ENCODE results near the gene LRCOL1.

The LRCOL1 gene

DNA sequence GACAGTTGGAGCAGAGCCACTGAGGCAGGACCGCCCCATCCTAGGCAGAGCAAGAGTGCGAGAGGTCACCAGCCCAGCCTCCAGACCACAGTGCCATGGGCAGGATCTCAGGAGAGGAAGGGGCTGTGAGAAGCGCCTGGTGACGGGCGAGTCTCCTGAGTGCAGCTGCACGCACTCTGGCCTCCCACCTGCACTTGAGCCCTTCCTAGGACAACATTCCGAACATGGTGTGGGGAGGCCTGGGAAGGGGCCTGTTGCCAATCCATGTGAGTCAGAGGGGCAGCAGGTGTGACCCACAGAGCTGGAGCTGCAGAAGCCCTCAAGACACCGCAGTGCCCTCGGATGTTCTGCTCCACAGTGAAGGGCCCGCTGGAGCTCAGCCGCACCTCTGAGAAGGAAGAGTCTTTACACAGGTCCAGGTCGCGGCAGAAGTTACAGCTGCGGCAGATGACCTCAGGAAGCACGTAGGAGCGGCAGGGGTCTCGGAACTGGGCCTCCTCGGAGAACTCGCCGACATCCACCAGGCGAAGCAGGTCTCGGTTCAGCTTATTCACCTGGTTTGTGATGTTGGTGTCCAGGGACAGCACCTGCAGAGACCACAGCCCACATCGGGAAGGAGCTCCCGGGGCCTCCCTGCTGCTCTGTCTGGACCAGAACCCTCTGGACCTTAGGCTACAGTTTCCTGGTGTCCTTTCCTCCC lies 15.5 kb upstream of the LRCOL1 start:
- Mint-ChIP-seq H3K27me3 (ENCODE audit: low read depth) (no peaks in the 10 kb centered on the region), H3K27ac (no peak overlapping the region), H3K4me3 (no peak overlapping the region), H3K36me3 (ENCODE audit: low read depth) (peaks cover 33% of the 10 kb centered on the region), H3K4me1 (ENCODE audit: low read depth) (peaks cover 5% of the 10 kb centered on the region), H3K9me3 (no peaks in the 10 kb centered on the region)
- DNase-seq (ENCODE audit: low spot score) = no peak

- no peaks in the 10 kb centered on the region for H3K9me3 Mint-ChIP-seq
- H3K4me1 Mint-ChIP-seq (ENCODE audit: low read depth) = peaks cover 5% of the 10 kb centered on the region
- no peak overlapping the region for H3K4me3 Mint-ChIP-seq
- no peaks in the 10 kb centered on the region for H3K27me3 Mint-ChIP-seq (ENCODE audit: low read depth)
- no peak for DNase-seq (ENCODE audit: low spot score)
- H3K36me3 Mint-ChIP-seq (ENCODE audit: low read depth) = peaks cover 26% of the 10 kb centered on the region
- no peak overlapping the region for H3K27ac Mint-ChIP-seq
Observed at GRCh38 chr12:132624910-132625630, 14.7 kb upstream of the LRCOL1 start.

DNA sequence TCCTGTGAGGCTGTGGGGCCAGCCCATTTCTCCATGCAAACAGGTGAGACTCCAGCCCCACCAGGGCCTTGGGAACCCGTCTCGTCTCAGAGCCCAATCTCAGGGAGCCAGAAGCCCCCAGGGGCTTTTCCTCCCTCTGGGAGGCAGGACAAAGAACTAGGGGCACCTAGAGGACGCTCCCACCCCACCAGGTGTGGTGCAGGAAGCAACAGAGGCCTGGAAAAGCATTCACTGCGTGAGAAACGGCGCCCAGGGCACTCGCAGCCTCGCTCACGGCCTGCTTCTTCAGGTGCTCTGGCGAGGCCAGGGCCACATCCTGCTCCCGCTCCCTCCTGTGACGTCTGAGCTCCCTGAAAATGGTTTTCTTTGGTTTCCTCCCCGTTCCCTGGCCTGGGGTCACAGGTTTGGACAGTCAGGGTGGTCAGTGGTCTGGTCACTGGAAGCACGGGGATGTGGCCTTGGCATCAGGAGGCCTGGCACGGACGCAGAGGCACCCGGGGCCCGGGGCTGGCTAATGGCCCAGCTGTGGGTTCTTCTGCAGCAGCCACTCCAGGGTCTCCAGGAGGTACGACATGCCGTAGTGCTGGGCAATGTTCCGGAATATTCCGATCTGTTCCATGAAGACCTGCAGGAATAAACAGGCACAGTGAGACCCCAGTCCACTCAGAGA lies 13.9 kb upstream of the LRCOL1 start:
- Mint-ChIP-seq H3K27ac (no peak overlapping the region), H3K9me3 (no peaks in the 10 kb centered on the region), H3K27me3 (ENCODE audit: low read depth) (no peaks in the 10 kb centered on the region), H3K4me3 (no peak overlapping the region), H3K36me3 (ENCODE audit: low read depth) (peaks cover 20% of the 10 kb centered on the region), H3K4me1 (ENCODE audit: low read depth) (peaks cover 5% of the 10 kb centered on the region)
- no peak for DNase-seq (ENCODE audit: low spot score)

GRCh38 chr12:132623072-132623869 lies 12.9 kb upstream of the LRCOL1 start:
- H3K4me3 Mint-ChIP-seq = no peak overlapping the region
- peaks cover 5% of the 10 kb centered on the region for H3K4me1 Mint-ChIP-seq (ENCODE audit: low read depth)
- DNase-seq (ENCODE audit: low spot score) = no peak
- no peaks in the 10 kb centered on the region for H3K27me3 Mint-ChIP-seq (ENCODE audit: low read depth)
- no peaks in the 10 kb centered on the region for H3K9me3 Mint-ChIP-seq
- peak overlapping the region; percentile 22 for H3K27ac Mint-ChIP-seq
- peaks cover 12% of the 10 kb centered on the region for H3K36me3 Mint-ChIP-seq (ENCODE audit: low read depth)

DNA sequence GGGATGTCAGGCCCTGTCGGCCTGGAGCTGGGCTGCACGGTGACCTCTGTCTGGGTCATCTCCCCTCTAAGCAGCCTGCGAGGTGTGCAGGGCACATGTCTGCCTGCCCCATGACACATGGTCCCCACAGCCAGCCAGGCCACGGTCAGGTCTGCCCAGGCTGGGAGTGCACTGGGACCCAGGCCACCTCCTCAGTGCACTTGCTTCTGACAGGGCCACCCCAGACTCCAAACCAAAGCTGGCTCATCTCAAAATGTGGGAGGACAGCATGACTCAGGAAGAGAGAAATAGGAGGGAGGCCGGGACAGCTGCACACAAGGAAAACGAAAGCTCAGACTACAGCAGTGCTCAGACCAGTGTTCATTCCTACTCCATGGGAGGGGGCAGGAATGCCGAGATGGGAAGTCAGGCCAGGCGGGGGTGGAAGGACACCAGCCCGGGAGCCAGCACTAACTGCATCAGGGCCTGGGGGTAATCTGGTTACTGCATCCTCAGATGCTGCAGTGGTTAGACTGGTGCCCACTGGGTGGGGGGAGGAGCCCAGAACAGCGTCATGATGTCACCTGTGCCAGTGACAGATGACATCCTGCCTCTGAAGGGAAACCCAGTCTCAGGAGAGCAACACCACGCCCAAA lies 12.2 kb upstream of the LRCOL1 start:
- no peak overlapping the region for H3K4me3 Mint-ChIP-seq
- peak overlapping the region; percentile 22 for H3K27ac Mint-ChIP-seq
- DNase-seq (ENCODE audit: low spot score) = no peak
- peaks cover 7% of the 10 kb centered on the region for H3K9me3 Mint-ChIP-seq
- peaks cover 5% of the 10 kb centered on the region for H3K4me1 Mint-ChIP-seq (ENCODE audit: low read depth)
- H3K36me3 Mint-ChIP-seq (ENCODE audit: low read depth) = peaks cover 15% of the 10 kb centered on the region
- peaks cover 7% of the 10 kb centered on the region for H3K27me3 Mint-ChIP-seq (ENCODE audit: low read depth)

- no peak overlapping the region for H3K27ac Mint-ChIP-seq
- H3K36me3 Mint-ChIP-seq (ENCODE audit: low read depth) = peaks cover 15% of the 10 kb centered on the region
- no peak for DNase-seq (ENCODE audit: low spot score)
- peaks cover 13% of the 10 kb centered on the region for H3K27me3 Mint-ChIP-seq (ENCODE audit: low read depth)
- peaks cover 5% of the 10 kb centered on the region for H3K4me1 Mint-ChIP-seq (ENCODE audit: low read depth)
- H3K4me3 Mint-ChIP-seq = no peak overlapping the region
- peaks cover 11% of the 10 kb centered on the region for H3K9me3 Mint-ChIP-seq
Observed at GRCh38 chr12:132621657-132622435, 11.5 kb upstream of the LRCOL1 start.

DNA sequence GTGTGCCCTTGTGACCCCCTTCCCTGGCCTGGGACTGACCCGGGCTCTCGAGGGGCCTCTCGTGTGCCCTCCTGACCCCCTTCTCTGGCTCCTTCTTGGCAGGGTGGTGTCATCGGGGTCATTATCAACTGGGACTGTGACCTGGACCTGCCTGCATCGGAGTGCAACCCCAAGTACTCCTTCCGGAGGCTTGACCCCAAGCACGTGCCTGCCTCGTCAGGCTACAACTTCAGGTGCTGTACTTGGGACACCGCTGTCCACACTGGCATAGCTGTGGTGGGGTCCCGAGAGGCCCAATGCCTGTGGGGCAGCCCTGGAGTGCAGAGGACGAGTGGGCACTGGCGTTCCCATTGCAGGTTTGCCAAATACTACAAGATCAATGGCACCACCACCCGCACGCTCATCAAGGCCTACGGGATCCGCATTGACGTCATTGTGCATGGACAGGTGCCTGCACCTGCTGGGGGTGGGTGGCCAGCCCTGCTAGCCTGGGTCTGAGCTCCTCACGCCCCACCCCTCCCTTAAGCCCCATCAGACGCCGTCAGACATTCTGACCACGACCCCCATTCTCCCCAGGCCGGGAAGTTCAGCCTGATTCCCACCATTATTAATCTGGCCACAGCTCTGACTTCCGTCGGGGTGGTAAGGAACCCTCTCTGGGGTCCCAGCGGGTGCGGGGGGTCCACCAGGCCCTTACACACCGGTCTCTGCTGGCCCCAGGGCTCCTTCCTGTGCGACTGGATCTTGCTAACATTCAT lies 10.7 kb upstream of the LRCOL1 start:
- no peak for DNase-seq (ENCODE audit: low spot score)
- Mint-ChIP-seq H3K4me1 (ENCODE audit: low read depth) (peaks cover 5% of the 10 kb centered on the region), H3K4me3 (no peak overlapping the region), H3K36me3 (ENCODE audit: low read depth) (peaks cover 15% of the 10 kb centered on the region), H3K9me3 (peaks cover 11% of the 10 kb centered on the region), H3K27ac (no peak overlapping the region), H3K27me3 (ENCODE audit: low read depth) (peaks cover 16% of the 10 kb centered on the region)

DNA sequence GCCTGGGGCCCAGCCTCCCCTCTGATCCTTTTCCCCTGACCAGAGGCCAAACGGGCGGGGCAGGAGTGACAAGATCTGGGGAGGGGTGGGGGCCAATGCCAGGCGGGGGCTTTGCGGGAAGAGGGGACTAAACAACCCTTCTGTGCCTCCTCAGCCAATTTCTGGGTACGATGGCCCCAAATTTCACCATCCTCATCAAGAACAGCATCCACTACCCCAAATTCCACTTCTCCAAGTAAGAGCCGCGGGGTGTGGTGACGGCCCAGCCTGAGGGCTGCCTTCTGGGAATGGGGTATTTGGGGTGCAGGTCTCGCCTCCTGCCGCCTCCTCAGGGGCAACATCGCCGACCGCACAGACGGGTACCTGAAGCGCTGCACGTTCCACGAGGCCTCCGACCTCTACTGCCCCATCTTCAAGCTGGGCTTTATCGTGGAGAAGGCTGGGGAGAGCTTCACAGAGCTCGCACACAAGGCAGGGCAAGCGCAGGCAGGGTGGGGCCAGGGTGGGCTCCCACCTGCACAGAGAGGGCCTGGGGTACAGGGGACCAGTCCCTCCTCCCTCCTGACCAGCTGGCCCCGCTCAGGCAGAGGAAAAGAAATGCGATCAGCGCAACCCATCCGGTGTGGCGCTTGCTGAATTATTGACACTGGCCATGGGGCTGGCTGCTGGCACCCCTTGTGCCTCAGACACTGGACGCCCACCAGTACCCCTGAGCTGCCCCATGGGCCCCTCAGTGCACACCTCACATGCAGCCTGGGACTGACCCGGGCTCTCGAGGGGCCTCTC lies 9.9 kb upstream of the LRCOL1 start:
- Mint-ChIP-seq H3K4me3 (no peak overlapping the region), H3K27me3 (ENCODE audit: low read depth) (peaks cover 16% of the 10 kb centered on the region), H3K36me3 (ENCODE audit: low read depth) (peaks cover 12% of the 10 kb centered on the region), H3K4me1 (ENCODE audit: low read depth) (peaks cover 5% of the 10 kb centered on the region), H3K27ac (no peak overlapping the region), H3K9me3 (peaks cover 11% of the 10 kb centered on the region)
- no peak for DNase-seq (ENCODE audit: low spot score)

DNA sequence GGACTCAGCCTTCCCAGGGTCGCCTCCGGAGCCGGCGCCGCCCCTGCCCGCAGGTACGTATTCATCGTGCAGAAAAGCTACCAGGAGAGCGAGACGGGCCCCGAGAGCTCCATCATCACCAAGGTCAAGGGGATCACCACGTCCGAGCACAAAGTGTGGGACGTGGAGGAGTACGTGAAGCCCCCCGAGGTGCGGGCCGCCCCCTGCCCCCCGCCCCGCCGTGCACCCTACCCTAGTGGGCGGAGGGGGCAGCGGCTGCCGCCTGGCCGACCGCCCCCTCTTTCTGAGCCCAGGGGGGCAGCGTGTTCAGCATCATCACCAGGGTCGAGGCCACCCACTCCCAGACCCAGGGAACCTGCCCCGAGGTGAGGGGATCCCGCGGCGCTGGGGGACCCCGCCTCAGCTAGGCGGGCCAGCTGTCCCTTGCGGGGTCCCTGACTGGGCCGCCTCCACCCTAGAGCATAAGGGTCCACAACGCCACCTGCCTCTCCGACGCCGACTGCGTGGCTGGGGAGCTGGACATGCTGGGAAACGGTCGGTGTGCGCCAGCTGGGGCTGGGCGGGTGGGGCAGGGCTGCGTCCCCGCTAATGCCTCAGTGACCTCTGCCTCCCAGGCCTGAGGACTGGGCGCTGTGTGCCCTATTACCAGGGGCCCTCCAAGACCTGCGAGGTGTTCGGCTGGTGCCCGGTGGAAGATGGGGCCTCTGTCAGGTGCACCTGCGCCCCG lies 9.2 kb upstream of the LRCOL1 start:
- H3K4me1 Mint-ChIP-seq (ENCODE audit: low read depth) = peaks cover 5% of the 10 kb centered on the region
- H3K27me3 Mint-ChIP-seq (ENCODE audit: low read depth) = peaks cover 21% of the 10 kb centered on the region
- peaks cover 11% of the 10 kb centered on the region for H3K9me3 Mint-ChIP-seq
- no peak overlapping the region for H3K4me3 Mint-ChIP-seq
- DNase-seq (ENCODE audit: low spot score) = no peak
- peaks cover 8% of the 10 kb centered on the region for H3K36me3 Mint-ChIP-seq (ENCODE audit: low read depth)
- H3K27ac Mint-ChIP-seq = no peak overlapping the region

- no peak overlapping the region for H3K4me3 Mint-ChIP-seq
- peaks cover 11% of the 10 kb centered on the region for H3K9me3 Mint-ChIP-seq
Observed at GRCh38 chr12:132619071-132619385, 8.6 kb upstream of the LRCOL1 start.

DNA sequence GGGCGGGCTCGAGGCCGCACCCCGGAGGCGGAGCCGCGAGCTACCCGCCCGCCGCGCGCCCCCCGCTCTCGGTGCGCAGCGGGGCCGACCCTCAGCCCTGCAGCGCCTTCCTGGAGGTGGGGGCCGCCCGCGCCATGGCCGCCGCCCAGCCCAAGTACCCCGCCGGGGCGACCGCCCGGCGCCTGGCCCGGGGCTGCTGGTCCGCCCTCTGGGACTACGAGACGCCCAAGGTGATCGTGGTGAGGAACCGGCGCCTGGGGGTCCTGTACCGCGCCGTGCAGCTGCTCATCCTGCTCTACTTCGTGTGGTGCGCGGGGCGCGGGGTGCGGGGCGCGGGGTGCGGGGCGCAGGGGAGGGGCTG lies 8.3 kb upstream of the LRCOL1 start, which contains the start of gene P2RX2:
Gene P2RX2, plus strand, starts transcription at position 94 of the 361 bp plus-strand sequence. Its CDS starts 41 bp downstream, at position 135.
- Mint-ChIP-seq H3K9me3 (peaks cover 11% of the 10 kb centered on the region), H3K36me3 (ENCODE audit: low read depth) (peaks cover 8% of the 10 kb centered on the region), H3K4me3 (no peak within 1 kb of the TSS), H3K27ac (peak within 1 kb of the TSS; percentile 57), H3K27me3 (ENCODE audit: low read depth) (peaks cover 21% of the 10 kb centered on the region), H3K4me1 (ENCODE audit: low read depth) (peaks cover 5% of the 10 kb centered on the region)
- no peak for DNase-seq (ENCODE audit: low spot score)

More at GRCh38 chr12:132619071-132619385, 8.6 kb upstream of the LRCOL1 start:
- H3K27me3 Mint-ChIP-seq (ENCODE audit: low read depth) = peaks cover 21% of the 10 kb centered on the region
- peaks cover 8% of the 10 kb centered on the region for H3K36me3 Mint-ChIP-seq (ENCODE audit: low read depth)
- no peak for DNase-seq (ENCODE audit: low spot score)
- H3K27ac Mint-ChIP-seq = no peak overlapping the region
- peaks cover 5% of the 10 kb centered on the region for H3K4me1 Mint-ChIP-seq (ENCODE audit: low read depth)

Measured in T-helper 2 cell treated with Interferon-gamma antibody and Interleukin-4, amounts not matched to agents 5 μg/mL and 100 μg/mL, for 36 hours (primary cell).